WTC11 (cell line): ENCODE measurements around the gene EPC1. TPM values are rescaled to one million over a fixed set of nuclear protein-coding genes. Genes with fewer than 3 reads are reported as not detected.
"Not testable (repeated sequence)": the region's sequence is repeated elsewhere in the genome, so short reads cannot be mapped to it uniquely, and the experiment has no call there.

ENCODE experiments used
- ATAC-seq: fragments of 200-7000 bp; cut with Tn5 transposase; 2 replicates; pipeline ENCODE4 v1.10.0; 2021; ENCODE audit warnings: mild to moderate bottlenecking, moderate library complexity
- CTCF ChIA-PET: fragments of 300-600 bp; sonication (Branson Sonifier 250); formaldehyde crosslinking; loops from one replicate; lab custom pipeline; 2021; ENCODE audit warnings: antibody characterized with exemption; lab: Charles Lee
- POLR2A ChIA-PET: fragments of 350-600 bp; sonication (Branson Sonifier 250); formaldehyde crosslinking; loops from one replicate; lab custom pipeline; 2021; ENCODE audit warnings: antibody characterized with exemption; lab: Charles Lee
- DNase-seq: peaks from one replicate; pipeline ENCODE4 v3.0.0; 2021; ENCODE audit warnings: low spot score
- H3K27ac Mint-ChIP-seq: 2 replicates; pipeline ENCODE4 v1.8.0; 2021; ENCODE audit warnings: mixed read lengths
- H3K27me3 Mint-ChIP-seq: 2 replicates; pipeline ENCODE4 v1.8.0; 2021; ENCODE audit warnings: low read depth, mild to moderate bottlenecking, moderate library complexity, mixed read lengths
- H3K36me3 Mint-ChIP-seq: 2 replicates; pipeline ENCODE4 v1.8.0; 2021; ENCODE audit warnings: mixed read lengths
- H3K4me1 Mint-ChIP-seq: 2 replicates; pipeline ENCODE4 v1.8.0; 2022; ENCODE audit warnings: mixed read lengths
- H3K4me3 Mint-ChIP-seq: 2 replicates; pipeline ENCODE4 v1.8.0; 2021; ENCODE audit warnings: mild to moderate bottlenecking, moderate library complexity, mixed read lengths
- H3K9me3 Mint-ChIP-seq: 2 replicates; pipeline ENCODE4 v1.8.0; 2021; ENCODE audit warnings: mixed read lengths
- E2F5 ChIP-seq: sonication (generic); formaldehyde crosslinking; IDR thresholded peaks from 2 replicates; pipeline ENCODE4 v1.8.1; 2022; ENCODE audit warnings: mild to moderate bottlenecking, moderate library complexity, missing genetic modification reagents
- FOXK1 ChIP-seq: sonication (generic); formaldehyde crosslinking; IDR thresholded peaks from 2 replicates; pipeline ENCODE4 v1.8.0; 2022; ENCODE audit warnings: mild to moderate bottlenecking, moderate library complexity, missing genetic modification reagents
- MAX ChIP-seq: sonication (generic); formaldehyde crosslinking; IDR thresholded peaks from 2 replicates; pipeline ENCODE4 v1.8.0; 2022; ENCODE audit warnings: mild to moderate bottlenecking, missing genetic modification reagents
- PRDM15 ChIP-seq: sonication (generic); formaldehyde crosslinking; IDR thresholded peaks from 2 replicates; pipeline ENCODE4 v1.8.0; 2022; ENCODE audit warnings: missing genetic modification reagents
- TEAD1 ChIP-seq: sonication (generic); formaldehyde crosslinking; IDR thresholded peaks from 2 replicates; pipeline ENCODE4 v1.8.0; 2022; ENCODE audit warnings: mild to moderate bottlenecking, missing genetic modification reagents
- USF2 ChIP-seq: sonication (generic); formaldehyde crosslinking; IDR thresholded peaks from 2 replicates; pipeline ENCODE4 v1.8.1; 2023; ENCODE audit warnings: mild to moderate bottlenecking, missing genetic modification reagents, moderate library complexity
- ZBTB21 ChIP-seq: sonication (generic); formaldehyde crosslinking; IDR thresholded peaks from 2 replicates; pipeline ENCODE4 v1.8.1; 2023; ENCODE audit warnings: mild to moderate bottlenecking, missing genetic modification reagents, borderline replicate concordance
- ZNF121 ChIP-seq: sonication (generic); formaldehyde crosslinking; IDR thresholded peaks from 2 replicates; pipeline ENCODE4 v1.8.0; 2023; ENCODE audit warnings: missing genetic modification reagents
- ZNF138 ChIP-seq: sonication (generic); formaldehyde crosslinking; conservative IDR thresholded peaks from 2 replicates; pipeline ENCODE4 v1.8.1; 2022; ENCODE audit warnings: mild to moderate bottlenecking, moderate library complexity, missing genetic modification reagents
- total RNA-seq: library from RNA; stranded (reverse); gene quantifications from 3 replicates; pipeline ENCODE4 v1.2.3, GENCODE V29; 2021
- TF ChIP-seq, protein P1 (sequence below): fragments of 250-450 bp; sonication (Bioruptor Pico); conservative IDR thresholded peaks from 2 replicates; pipeline ENCODE4 v1.9.0; 2021; ENCODE audit warnings: mild to moderate bottlenecking
- TF ChIP-seq, protein P2 (sequence below): fragments of 200-600 bp; IDR thresholded peaks from 2 replicates; pipeline ENCODE4 v1.8.0; 2022; ENCODE audit warnings: antibody characterized with exemption
- TF ChIP-seq, protein P3 (sequence below): sonication (generic); formaldehyde crosslinking; IDR thresholded peaks from 2 replicates; pipeline ENCODE4 v1.8.0; 2023; ENCODE audit warnings: mild to moderate bottlenecking, missing genetic modification reagents
- TF ChIP-seq, protein P4 (sequence below): sonication (generic); formaldehyde crosslinking; IDR thresholded peaks from 2 replicates; pipeline ENCODE4 v1.8.1; 2022; ENCODE audit warnings: low read depth, mild to moderate bottlenecking, moderate library complexity, missing genetic modification reagents, borderline replicate concordance

The EPC1 gene
- total RNA-seq, 1 experiment from 2014 or later = 22.5 TPM

DNA sequence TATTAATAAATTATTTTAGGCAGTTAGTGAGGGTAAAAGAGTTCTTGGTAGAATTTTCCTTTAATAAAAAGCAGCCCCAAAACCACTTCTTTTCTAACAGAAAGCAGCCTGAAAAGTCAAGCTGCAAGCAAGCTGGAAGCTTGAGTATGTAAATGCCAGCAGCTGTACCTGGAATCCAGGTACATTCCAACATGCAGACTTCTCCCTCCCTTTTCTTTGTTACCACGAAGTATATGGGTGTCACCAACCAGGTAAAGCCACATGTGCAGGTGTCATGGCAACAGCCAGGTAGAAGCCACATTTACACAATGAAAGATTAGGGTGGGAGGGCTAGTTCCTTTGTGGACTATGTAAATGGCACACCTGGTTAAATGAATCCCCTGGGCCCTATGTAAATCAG is 114.6 kb downstream of the EPC1 start:
- POLR2A ChIA-PET = no interaction called here
- Mint-ChIP-seq H3K4me1 (peaks cover 22% of the 10 kb centered on the region), H3K27me3 (no peaks in the 10 kb centered on the region), H3K4me3 (no peak overlapping the region), H3K36me3 (peaks cover 25% of the 10 kb centered on the region), H3K27ac (peak overlapping the region; percentile 80; the same call in 1 of the 2 replicates), H3K9me3 (peaks cover 21% of the 10 kb centered on the region)
- DNase-seq (peak; percentile 23), ATAC-seq (peak; percentile 94)
- CTCF ChIA-PET = interaction anchor here (1.0 kb wide), 1 partner anchor 24 kb away, joined by 5 read pairs; no protein-coding TSS in a partner anchor
- TF ChIP-seq MAX (CRISPR knock-in tag) = peak; percentile 40; the same call in 1 of the 2 replicates
- TF ChIP-seq FOXK1 = peak; percentile 26; the same call in 1 of the 2 replicates
- no peak for TF ChIP-seq E2F5 (CRISPR knock-in tag)
- TF ChIP-seq USF2 (CRISPR knock-in tag) = 0 out of 2 replicates have a peak, but pooled peaks have one; percentile 24
- TF ChIP-seq ZNF138 (CRISPR knock-in tag) = no peak

- H3K27me3 Mint-ChIP-seq, DNase-seq, CTCF ChIA-PET, H3K4me3 Mint-ChIP-seq, ATAC-seq, H3K27ac Mint-ChIP-seq, POLR2A ChIA-PET: not testable (repeated sequence)
- Mint-ChIP-seq H3K4me1 (peaks cover 22% of the 10 kb centered on the region), H3K36me3 (peaks cover 18% of the 10 kb centered on the region), H3K9me3 (peaks cover 15% of the 10 kb centered on the region)
These were observed 117.2 kb downstream of the EPC1 start for GRCh38 chr10:32229788-32230187.

GRCh38 chr10:32229170-32229569 is 117.8 kb downstream of the EPC1 start:
- Mint-ChIP-seq H3K27me3 (no peaks in the 10 kb centered on the region), H3K9me3 (peaks cover 15% of the 10 kb centered on the region), H3K4me3 (no peak overlapping the region), H3K4me1 (peaks cover 22% of the 10 kb centered on the region), H3K36me3 (peaks cover 14% of the 10 kb centered on the region), H3K27ac (no peak overlapping the region)
- POLR2A ChIA-PET = no interaction called here
- ATAC-seq (no peak), DNase-seq (no peak)
- CTCF ChIA-PET = no interaction called here
- TF ChIP-seq PRDM15 (no peak), ZNF121 (CRISPR knock-in tag) (no peak), USF2 (CRISPR knock-in tag) (no peak), ZNF138 (CRISPR knock-in tag) (no peak), TEAD1 (no peak), ZBTB21 (CRISPR knock-in tag) (no peak)
- TF ChIP-seq, protein P1, sequence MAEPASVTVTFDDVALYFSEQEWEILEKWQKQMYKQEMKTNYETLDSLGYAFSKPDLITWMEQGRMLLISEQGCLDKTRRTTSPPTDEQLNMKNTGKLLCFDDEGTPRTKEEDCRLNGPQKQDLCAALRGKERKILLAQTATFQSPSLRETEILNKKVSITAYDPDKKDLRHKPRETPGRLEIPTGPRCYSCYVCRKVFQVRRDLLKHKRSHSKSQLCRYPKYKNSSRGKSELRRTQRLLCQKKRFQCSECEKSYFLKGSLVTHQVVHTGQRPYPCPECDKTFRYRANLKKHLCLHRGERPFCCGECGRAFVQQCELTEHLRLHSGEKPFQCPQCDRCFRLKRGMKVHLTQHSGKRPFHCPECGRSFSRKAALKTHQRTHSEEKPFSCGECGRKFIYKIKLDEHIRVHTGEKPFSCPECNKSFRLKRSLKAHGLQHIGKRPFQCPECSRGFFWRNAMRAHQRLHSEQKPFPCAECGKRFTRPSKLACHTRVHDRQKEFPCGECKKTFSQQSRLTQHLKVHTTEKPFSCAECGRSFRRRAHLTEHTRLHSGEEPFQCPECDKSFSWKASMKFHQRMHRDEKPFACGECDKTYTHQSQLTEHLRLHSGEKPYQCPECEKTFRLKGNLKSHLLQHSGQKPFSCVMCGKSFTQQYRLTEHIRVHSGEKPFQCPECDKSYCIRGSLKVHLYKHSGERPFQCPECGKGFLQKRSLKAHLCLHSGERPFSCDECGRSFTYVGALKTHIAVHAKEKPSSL = no peak
- TF ChIP-seq, protein P2, sequence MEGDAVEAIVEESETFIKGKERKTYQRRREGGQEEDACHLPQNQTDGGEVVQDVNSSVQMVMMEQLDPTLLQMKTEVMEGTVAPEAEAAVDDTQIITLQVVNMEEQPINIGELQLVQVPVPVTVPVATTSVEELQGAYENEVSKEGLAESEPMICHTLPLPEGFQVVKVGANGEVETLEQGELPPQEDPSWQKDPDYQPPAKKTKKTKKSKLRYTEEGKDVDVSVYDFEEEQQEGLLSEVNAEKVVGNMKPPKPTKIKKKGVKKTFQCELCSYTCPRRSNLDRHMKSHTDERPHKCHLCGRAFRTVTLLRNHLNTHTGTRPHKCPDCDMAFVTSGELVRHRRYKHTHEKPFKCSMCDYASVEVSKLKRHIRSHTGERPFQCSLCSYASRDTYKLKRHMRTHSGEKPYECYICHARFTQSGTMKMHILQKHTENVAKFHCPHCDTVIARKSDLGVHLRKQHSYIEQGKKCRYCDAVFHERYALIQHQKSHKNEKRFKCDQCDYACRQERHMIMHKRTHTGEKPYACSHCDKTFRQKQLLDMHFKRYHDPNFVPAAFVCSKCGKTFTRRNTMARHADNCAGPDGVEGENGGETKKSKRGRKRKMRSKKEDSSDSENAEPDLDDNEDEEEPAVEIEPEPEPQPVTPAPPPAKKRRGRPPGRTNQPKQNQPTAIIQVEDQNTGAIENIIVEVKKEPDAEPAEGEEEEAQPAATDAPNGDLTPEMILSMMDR = no peak
- TF ChIP-seq, protein P3, sequence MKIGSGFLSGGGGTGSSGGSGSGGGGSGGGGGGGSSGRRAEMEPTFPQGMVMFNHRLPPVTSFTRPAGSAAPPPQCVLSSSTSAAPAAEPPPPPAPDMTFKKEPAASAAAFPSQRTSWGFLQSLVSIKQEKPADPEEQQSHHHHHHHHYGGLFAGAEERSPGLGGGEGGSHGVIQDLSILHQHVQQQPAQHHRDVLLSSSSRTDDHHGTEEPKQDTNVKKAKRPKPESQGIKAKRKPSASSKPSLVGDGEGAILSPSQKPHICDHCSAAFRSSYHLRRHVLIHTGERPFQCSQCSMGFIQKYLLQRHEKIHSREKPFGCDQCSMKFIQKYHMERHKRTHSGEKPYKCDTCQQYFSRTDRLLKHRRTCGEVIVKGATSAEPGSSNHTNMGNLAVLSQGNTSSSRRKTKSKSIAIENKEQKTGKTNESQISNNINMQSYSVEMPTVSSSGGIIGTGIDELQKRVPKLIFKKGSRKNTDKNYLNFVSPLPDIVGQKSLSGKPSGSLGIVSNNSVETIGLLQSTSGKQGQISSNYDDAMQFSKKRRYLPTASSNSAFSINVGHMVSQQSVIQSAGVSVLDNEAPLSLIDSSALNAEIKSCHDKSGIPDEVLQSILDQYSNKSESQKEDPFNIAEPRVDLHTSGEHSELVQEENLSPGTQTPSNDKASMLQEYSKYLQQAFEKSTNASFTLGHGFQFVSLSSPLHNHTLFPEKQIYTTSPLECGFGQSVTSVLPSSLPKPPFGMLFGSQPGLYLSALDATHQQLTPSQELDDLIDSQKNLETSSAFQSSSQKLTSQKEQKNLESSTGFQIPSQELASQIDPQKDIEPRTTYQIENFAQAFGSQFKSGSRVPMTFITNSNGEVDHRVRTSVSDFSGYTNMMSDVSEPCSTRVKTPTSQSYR (CRISPR knock-in tag) = no peak
- TF ChIP-seq, protein P4, sequence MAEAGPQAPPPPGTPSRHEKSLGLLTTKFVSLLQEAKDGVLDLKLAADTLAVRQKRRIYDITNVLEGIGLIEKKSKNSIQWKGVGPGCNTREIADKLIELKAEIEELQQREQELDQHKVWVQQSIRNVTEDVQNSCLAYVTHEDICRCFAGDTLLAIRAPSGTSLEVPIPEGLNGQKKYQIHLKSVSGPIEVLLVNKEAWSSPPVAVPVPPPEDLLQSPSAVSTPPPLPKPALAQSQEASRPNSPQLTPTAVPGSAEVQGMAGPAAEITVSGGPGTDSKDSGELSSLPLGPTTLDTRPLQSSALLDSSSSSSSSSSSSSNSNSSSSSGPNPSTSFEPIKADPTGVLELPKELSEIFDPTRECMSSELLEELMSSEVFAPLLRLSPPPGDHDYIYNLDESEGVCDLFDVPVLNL = no peak
